ENCODE data around the gene LMAN2L. TPM values are rescaled to one million over a fixed set of nuclear protein-coding genes. Genes with fewer than 3 reads are reported as not detected.
"Not testable (repeated sequence)": the region's sequence is repeated elsewhere in the genome, so short reads cannot be mapped to it uniquely, and the experiment has no call there.

The LMAN2L gene
- total RNA-seq, 1 donor from 2014 or later = 33.3 TPM

GRCh38 chr2:96680561-96681141, 59.2 kb downstream of the LMAN2L start:
- Mint-ChIP-seq H3K4me3 (no peak overlapping the region), H3K9me3 (no peaks in the 10 kb centered on the region), H3K27ac (no peak overlapping the region), H3K4me1 (peaks cover 23% of the 10 kb centered on the region), H3K36me3 (no peaks in the 10 kb centered on the region), H3K27me3 (ENCODE audit: low read depth) (peaks cover 7% of the 10 kb centered on the region)
- DNase-seq (ENCODE audit: low spot score in 2 of 2, unreplicated experiment in 2 of 2) = no peak
- TF ChIP-seq CTCF (IDR thresholded peaks at IDR 0.05; ENCODE audit: unreplicated experiment) = no peak

GRCh38 chr2:96679848-96680247, 60.0 kb downstream of the LMAN2L start:
- Mint-ChIP-seq H3K4me3 (no peak overlapping the region), H3K36me3 (no peaks in the 10 kb centered on the region), H3K27ac (peak overlapping the region; percentile 4), H3K9me3 (no peaks in the 10 kb centered on the region), H3K4me1 (peaks cover 16% of the 10 kb centered on the region), H3K27me3 (ENCODE audit: low read depth) (peaks cover 7% of the 10 kb centered on the region)
- TF ChIP-seq CTCF (IDR thresholded peaks at IDR 0.05; ENCODE audit: unreplicated experiment) = no peak
- no peak for DNase-seq (ENCODE audit: low spot score in 2 of 2, unreplicated experiment in 2 of 2)

GRCh38 chr2:96669539-96670215, 70.2 kb downstream of the LMAN2L start:
- DNase-seq (ENCODE audit: low spot score in 2 of 2, unreplicated experiment in 2 of 2) = no peak
- Mint-ChIP-seq H3K27ac (no peak overlapping the region), H3K4me3 (no peak overlapping the region), H3K4me1 (peaks cover 5% of the 10 kb centered on the region), H3K27me3 (ENCODE audit: low read depth) (peaks cover 5% of the 10 kb centered on the region), H3K9me3 (peaks cover 7% of the 10 kb centered on the region), H3K36me3 (no peaks in the 10 kb centered on the region)
- no peak for TF ChIP-seq CTCF (IDR thresholded peaks at IDR 0.05; ENCODE audit: unreplicated experiment)

- Mint-ChIP-seq H3K36me3 (no peaks in the 10 kb centered on the region), H3K27ac (no peak overlapping the region), H3K4me1 (peaks cover 5% of the 10 kb centered on the region), H3K9me3 (peaks cover 14% of the 10 kb centered on the region), H3K27me3 (ENCODE audit: low read depth) (peaks cover 5% of the 10 kb centered on the region), H3K4me3 (no peak overlapping the region)
- no peak for TF ChIP-seq CTCF (IDR thresholded peaks at IDR 0.05; ENCODE audit: unreplicated experiment)
- DNase-seq (ENCODE audit: low spot score in 2 of 2, unreplicated experiment in 2 of 2) = no peak
Observed at GRCh38 chr2:96668771-96669170, 71.1 kb downstream of the LMAN2L start.

- not testable (repeated sequence) for H3K36me3 Mint-ChIP-seq; H3K4me1 Mint-ChIP-seq; H3K27me3 Mint-ChIP-seq (ENCODE audit: low read depth); H3K4me3 Mint-ChIP-seq; DNase-seq (ENCODE audit: low spot score in 2 of 2, unreplicated experiment in 2 of 2)
- peaks cover 18% of the 10 kb centered on the region for H3K9me3 Mint-ChIP-seq
- peak overlapping the region; percentile 78 for H3K27ac Mint-ChIP-seq
Observed at GRCh38 chr2:96665717-96666116, 74.1 kb downstream of the LMAN2L start.

GRCh38 chr2:96665083-96665569, 74.7 kb downstream of the LMAN2L start:
- peak overlapping the region; percentile 78 for H3K27ac Mint-ChIP-seq
- H3K36me3 Mint-ChIP-seq = no peaks in the 10 kb centered on the region
- H3K4me3 Mint-ChIP-seq = no peak overlapping the region
- peaks cover 5% of the 10 kb centered on the region for H3K4me1 Mint-ChIP-seq
- no peak for DNase-seq (ENCODE audit: low spot score in 2 of 2, unreplicated experiment in 2 of 2)
- H3K27me3 Mint-ChIP-seq (ENCODE audit: low read depth) = peaks cover 1% of the 10 kb centered on the region
- peaks cover 18% of the 10 kb centered on the region for H3K9me3 Mint-ChIP-seq
- no peak for TF ChIP-seq CTCF (IDR thresholded peaks at IDR 0.05; ENCODE audit: unreplicated experiment)

All from mesothelial cell of epicardium (in vitro differentiated cells).